LoVo (cell line): ENCODE data around the gene IQSEC1.
A peak's percentile ranks its signal among the peaks of the same experiment; 100 is the strongest.

Experiments used
- DNase-seq: peaks from one replicate; pipeline ENCODE4 v3.0.0-alpha.2; 2016; ENCODE audit warnings: low spot score

IQSEC1 gene

GRCh38 chr3:13068269-13069010, 4.8 kb downstream of the IQSEC1 start:
- DNase-seq, result no peak

DNA sequence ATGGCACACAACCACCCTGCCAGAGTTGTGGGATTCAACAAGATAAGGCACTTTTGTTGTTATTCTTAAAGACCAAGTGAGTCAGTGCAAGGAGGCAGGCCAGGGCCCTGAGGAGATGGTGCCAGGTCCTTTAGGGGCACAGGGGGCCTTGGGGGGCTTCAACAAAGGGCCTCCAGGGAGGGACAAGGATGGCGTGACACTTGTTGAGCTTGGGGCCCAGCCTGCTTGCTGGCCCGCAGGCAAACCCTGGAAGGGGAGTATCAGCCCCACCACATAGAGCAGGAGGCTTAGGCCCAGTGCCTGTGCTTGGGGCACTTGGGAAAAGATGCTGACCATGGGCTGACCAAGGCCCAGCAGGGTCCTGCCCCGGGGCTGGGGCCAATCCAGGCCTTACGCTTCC, 5.5 kb downstream of the IQSEC1 start:
- no peak for DNase-seq

DNA sequence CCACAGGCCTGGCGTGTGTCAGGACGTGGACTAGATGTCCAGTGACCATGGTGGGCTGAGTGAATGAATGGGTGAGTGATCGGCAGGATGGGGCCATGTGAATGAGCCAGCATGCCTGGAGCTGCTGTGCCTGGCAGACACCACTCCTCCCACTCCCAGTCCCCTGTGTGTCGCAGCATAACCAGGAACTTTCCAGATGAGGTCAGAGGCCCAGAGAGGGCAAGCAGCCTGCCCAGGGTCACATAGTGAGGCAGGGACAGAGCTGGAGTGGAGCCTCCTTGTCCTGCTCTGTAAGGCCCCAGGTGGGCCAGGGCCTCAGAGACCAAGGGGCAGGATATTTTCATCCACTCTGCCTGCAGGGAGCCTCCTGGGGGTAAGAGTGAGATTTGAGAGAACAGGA, 6.4 kb downstream of the IQSEC1 start:
- no peak for DNase-seq

GRCh38 chr3:13066236-13066635, 7.0 kb downstream of the IQSEC1 start:
- DNase-seq, result no peak

DNA sequence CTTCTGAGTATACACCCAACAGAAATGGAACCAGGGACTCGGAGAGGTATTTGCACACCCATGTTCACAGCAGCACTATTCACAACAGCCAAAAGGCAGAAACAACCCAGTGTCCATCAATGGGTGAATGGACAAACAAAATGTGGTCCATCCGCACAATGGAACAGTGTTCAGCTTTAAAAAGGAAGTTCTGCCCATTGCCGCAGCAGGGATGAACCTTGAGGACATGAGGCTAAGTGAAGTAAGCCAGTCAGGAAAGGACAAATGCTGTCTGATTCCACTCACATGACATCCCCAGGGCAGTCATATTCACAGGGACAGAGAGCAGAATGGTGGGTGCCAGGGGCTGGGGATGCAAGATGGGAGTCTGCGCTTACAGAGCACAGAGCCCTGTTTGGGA, 7.5 kb downstream of the IQSEC1 start:
- DNase-seq, result no peak

DNA sequence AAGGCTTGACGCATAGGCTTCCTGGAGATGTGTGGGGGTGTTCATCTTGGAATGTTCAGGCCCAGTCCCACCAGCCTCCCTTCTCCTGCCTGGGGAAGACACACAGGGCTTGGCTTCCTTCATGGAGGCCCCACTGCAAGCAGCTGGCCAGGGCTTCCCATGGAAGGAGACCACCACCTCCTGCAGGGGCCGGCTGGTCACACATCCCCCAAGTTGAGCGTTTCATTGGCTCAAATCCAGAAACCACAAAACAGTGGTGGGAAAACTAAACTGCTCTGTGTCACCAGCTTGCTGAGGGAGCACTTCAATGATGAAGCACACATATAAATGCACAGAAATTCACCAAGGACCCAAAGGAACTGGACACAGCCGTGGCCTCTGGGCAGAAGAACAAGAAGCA, 8.3 kb downstream of the IQSEC1 start:
- no peak for DNase-seq

- no peak for DNase-seq
Observed at GRCh38 chr3:13064159-13064868, 8.9 kb downstream of the IQSEC1 start.

GRCh38 chr3:13063225-13063624, 10.0 kb downstream of the IQSEC1 start:
- peak; percentile 6 for DNase-seq

- no peak for DNase-seq
Observed at GRCh38 chr3:13062647-13063046, 10.6 kb downstream of the IQSEC1 start.

GRCh38 chr3:13060341-13060910, 12.8 kb downstream of the IQSEC1 start:
- no peak for DNase-seq

- no peak for DNase-seq
Observed at GRCh38 chr3:13058346-13059120, 14.7 kb downstream of the IQSEC1 start.

- no peak for DNase-seq
Observed at GRCh38 chr3:13057282-13058040, 15.8 kb downstream of the IQSEC1 start.

- DNase-seq, result no peak
Observed at GRCh38 chr3:13055634-13056033, 17.6 kb downstream of the IQSEC1 start.

DNA sequence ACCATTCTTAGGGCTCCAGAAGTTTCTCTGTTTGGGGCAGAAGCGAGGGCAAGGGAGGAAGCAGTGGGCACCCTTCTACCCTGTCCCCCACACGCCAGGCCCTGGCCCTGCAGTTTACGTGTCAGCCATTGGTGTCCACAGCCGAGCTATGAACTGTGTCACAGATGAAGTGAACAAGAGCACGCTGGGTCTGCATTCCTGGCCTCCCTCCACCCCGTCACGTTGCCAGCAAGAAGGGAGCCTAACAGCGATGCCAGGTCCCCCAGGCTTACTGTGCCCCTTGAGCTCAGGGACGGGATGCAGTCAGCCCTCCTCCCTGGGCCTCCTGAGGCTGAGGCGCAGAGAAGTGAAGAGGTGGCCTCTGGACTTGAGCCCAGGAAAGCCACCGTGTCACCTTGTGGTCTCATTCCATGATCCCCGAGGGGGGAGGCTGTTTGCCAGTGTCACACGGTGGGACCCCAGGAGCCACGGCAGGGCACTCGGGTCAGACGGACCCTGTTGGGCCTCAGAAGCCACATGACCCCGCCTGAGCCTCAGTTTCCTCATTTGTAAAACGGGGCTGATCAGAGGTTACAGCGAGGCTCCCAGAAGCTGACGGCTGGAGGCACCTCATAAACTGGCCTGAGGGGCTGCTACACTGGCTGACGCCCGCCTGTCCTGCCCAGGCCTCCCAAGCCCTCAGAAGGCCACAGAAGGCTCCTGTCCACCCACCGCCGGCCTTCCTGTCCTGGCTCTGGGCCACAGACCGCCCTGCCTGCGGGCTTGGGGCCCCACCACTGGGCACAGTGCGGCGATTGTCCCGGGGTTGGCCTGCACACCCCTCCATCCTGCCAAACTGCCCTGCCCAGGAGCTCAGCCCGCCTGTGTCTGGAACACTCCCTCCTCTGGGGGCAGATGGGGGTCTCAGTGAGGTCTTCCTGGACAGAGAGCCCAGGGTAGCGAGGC, 18.6 kb downstream of the IQSEC1 start:
- no peak for DNase-seq

GRCh38 chr3:13053893-13054292, 19.3 kb downstream of the IQSEC1 start:
- no peak for DNase-seq

GRCh38 chr3:13053420-13053819, 19.8 kb downstream of the IQSEC1 start:
- DNase-seq, result no peak

DNA sequence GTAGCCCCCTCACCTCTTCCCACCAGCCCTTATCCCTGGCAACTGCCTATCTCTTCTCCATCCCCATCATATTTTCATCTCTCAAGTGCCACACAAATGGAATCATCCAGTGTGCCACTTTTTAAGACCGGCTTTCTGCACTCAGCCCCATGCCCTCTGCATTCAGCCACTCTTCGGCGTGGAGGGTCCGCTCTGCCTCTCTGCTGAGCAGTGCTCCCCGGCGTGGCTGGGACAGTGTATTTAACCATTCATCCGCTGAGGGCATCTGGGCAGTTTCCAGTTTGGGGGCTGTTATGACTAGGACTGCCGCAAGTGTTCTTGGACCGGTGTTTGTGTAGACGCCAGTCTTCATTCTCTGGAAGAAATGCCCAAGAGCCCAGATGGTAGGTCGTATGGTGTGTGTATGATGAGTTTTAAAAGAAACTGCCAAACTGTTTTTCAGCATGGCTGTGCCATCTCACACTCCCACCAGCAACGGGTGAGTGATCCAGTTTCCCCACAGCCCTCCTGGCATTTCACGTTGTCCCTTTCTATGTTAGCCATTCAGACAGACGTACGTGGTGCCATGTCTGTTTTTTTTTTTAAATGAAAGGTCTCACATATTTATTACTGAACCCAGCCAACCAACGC, 20.9 kb downstream of the IQSEC1 start:
- DNase-seq, result no peak

GRCh38 chr3:13051581-13051980, 21.6 kb downstream of the IQSEC1 start:
- DNase-seq, result no peak

DNA sequence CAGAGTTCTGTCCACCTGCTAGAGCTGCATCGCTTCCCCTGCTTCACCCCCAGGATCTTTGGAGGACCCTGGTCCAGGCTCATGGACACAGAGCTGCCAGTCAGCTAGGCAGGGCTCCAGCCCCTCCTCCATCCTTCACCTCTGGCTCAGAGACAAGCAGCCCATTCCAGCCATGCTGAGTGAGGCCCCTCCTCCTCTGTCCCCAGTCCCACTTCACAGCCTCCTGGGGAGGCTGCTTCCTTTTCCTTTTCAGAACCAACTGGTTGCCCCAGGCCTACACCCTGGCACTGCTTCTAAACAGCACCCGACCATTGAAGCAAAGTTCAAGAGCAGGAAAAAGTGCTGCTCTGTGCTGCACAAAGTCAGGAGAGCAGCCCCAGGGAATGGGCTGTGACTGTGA, 22.2 kb downstream of the IQSEC1 start:
- DNase-seq, result no peak

- no peak for DNase-seq
Observed at GRCh38 chr3:13050446-13050845, 22.8 kb downstream of the IQSEC1 start.
